ENCODE results near the gene CNST.
"Not testable (repeated sequence)": the region's sequence is repeated elsewhere in the genome, so short reads cannot be mapped to it uniquely, and the experiment has no call there.

The CNST gene

DNA sequence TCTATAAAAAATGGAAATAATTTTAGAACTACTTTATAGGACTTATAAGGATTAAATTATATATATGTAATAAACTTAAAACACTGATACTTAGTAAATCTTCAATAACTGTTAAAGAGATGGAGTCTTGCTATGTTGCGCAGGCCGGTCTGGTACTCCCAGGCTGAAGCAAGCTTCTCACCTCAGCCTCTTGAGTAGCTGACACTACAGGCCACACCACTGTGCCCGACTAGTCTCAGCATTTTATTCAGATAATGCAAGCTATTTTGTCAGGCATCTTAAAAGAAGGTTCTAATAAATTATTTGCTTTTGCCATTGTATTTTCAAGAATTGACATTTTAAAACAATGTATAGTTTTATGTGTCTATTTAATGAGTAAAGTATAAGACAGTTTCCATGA is 20.8 kb downstream of the CNST start:
- no peak for DNase-seq

DNA sequence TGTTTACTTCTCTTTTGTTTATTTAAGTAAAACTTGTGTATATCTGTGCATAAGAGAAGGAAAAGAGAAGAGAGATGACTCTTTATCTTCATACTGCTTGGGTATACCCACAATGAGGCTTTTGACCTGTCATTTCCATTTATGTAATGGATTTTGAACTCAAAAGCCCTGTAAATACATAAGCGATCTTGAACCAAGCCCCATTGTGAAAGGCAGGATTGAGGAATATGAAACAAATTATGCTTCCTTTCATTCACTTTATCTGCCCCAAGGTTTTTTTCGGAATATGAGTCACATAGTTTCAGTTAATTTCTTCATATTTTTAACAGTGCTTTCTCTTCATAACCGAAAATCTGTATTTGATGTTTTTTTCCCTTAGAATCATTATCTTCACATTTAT is 21.4 kb downstream of the CNST start:
- DNase-seq: no peak

DNA sequence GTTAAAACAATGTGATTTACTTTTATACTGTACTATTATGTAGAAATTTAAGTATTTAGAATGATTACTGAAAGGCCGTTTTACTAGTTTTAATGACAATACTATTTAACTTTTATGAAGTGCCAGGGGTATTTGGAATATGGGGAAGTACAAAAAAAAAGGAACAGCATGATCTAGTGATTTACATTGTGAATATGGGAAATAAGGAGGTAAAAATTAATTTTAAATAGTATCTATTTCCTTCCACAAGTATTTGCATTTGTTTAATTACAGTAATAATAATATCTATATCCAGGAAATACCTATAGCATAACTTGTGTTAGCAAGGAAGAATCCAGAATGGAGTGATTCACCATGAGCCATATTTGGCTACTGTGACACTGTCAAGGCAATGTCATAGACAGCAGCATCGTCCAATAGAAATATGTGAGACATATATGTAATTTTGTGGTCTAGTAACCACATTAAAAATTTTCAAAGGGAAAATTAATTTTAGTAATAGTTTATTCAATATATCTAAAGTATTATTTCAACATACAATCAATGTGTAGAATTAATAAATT is 22.0 kb downstream of the CNST start:
- DNase-seq: no peak

DNA sequence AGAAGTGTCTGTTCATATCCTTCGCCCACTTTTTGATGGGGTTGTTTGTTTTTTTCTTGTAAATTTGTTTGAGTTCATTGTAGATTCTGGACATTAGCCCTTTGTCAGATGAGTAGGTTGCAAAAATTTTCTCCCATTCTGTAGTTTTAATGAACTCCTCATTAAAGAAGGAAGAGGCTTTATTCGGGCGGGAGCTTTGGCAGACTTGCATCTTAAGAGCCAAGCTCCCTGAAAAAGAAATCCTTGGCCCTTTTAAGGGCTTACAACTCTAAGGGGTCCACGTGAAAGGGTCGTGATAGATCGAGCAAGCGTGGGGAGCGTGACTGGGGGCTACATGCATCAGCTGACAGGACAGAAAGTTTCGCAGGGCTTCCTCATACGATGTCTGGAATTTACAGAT is 23.7 kb downstream of the CNST start:
- not testable (repeated sequence) for DNase-seq

DNA sequence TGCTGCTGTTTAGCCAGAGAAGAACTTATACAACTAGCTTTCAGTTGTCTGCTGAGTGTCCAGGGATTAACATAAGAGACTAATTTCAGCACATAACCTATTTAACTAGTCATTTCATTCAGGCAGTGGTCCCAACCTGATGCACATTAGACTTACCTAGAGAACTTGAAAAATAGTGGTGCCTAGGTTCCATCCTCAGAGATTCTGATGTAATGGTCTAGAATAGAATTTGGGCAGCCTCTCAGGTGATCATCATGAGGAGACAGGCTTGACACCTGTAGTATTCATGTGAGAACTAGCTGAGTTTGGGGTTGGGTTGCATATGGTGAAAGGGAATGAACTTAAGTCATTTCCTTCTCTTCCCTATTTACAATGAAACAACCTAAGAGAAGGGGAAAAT is 24.8 kb downstream of the CNST start:
- DNase-seq: no peak

DNA sequence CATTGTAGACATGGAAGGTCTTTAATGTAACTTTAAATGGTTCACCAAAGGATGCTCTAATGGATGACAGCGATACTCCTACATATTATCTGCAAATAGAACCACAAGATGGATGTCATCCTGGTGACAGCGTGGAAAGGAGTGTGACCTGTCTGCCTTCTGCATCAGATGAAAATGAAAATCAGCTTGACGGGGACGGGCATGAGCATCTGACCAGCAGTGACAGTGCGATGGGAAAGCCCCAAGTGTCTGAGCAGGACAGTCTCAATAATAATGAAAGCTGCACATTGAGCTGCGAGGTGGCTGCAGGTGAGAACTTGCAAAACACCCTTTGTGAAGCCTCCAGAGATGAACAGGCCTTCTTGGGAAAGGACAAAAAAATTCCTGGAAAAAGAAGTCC is 25.2 kb downstream of the CNST start:
- no peak for DNase-seq

DNA sequence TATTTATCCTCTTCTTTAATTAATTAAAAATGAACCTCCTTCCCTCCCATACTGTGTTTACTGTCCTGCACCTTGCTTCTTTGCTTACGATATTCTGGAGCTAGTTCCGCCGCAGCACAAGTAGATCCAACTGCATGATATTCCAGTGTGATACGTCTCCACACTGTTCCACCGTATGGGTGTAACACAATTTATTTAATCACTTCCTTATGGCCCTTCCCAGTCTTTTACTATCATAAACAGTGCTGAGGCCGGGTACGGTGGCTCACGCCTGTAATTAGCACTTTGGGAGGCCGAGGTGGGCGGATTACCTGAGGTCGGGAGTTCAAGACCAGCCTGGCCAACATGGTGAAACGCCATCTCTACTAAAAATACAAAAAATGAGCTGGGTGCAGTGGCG is 25.7 kb downstream of the CNST start:
- DNase-seq: no peak

DNA sequence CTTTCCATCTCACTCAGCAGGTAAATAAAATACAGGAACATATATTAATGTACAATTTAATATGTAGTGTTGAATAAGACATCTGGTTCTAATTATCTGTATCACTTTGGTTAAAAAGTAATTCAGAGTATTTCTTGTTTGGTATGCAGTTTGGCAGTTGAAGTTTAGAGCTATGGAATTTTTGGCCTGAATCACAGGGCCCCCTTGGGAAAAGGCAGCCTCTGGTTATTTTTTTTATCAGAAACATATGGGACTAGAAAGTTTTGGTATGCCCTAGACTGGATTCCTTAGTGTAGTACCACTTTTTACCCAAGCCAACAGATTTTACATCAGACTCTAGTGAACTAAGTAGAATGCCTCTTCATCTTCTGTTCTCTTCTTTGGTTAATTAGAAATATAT is 26.4 kb downstream of the CNST start:
- DNase-seq: no peak

DNA sequence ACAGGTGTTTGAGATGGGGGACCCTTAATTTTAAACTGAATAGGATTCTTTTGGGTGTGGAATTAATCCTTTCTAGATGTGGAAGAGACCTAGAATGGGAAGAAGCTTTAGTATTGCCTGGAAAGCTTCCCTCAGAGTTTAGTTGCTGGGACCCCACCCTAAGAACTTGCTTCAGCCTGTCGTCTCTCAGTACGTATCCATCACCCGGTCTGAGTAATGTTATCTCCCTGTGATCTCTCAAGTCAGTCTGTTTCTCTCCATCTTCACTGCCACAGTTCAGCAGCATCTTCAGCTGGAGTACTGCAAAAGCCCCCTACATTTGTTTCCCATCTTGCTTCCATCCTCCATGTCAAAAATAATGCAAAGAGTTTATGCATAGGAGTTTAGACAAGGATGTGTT is 28.9 kb downstream of the CNST start:
- DNase-seq: no peak

DNA sequence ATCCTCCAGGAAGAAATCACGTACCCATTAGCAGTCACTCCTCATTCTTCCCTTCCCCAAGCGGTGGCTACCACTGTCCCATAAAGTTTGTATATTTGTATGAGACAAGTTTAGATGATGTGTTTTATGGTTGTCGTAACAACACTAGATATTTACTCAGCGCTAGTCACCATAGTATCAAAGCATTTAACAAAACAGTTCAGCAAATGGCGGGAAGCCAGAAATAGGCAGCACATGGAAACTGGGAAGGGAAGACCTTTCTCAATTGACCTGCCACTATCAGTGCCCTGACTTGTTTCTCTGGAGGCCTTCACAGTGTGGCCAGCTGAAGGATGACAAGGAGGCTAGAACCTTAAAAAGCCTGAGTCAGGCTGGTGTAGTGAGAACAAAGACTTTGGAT is 31.1 kb downstream of the CNST start:
- no peak for DNase-seq

DNA sequence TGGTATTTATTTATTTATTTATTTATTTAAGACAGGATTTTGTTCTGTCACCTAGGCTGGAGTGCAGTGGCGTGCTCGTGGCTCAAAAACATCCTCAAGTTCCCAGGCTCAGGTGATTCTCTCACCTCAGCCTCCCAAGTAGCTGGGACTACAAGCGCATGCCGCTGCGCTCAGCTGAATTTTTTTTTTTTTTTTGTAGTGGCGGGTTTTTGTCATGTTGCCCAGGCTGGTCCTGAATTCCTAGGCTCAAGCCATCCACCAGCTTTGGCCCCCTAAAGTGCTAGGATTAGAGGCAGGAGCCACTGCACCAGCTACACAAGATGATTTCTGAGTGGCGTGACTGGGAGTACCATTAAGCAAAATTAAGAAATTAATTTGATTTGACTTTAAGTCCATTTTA is 31.7 kb downstream of the CNST start:
- DNase-seq: no peak

DNA sequence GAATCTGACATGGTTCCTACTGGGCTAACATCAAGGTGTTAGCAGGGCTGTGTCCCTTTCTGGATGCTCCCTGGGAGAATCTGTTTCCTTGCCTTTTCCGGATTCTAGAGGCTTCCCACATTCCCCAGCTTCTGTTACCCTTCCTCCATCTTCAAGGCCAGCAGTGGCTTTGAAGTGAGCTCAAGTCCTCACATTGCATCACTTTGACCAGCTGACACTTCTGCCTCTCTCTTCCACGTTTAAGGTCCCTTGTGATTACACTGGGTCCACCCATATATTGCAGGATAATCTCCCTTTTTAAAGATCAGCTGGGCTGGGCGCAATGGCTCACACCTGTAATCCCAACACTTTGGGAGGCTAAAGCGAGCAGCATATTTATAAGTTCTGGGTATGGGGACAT is 33.1 kb downstream of the CNST start:
- no peak for DNase-seq

DNA sequence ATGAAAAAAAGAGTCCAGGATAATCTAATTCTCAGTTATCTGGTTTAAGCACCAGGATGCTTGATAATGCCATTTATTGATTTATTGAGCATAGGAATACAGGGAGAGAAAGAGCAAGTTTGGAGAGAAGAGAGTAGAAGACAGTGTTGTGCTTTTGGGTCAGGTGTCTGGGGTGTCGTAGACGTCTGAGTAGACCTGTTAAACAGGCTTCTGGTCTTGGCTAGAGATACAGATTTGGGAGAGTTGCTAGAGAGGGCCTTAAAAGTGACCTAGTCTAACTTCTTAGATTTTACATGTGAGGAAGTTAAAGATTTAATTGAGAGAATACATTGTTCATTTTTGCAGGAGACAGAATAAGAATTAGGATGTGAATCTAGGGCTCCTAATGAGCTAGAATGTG is 34.3 kb downstream of the CNST start:
- no peak for DNase-seq

DNA sequence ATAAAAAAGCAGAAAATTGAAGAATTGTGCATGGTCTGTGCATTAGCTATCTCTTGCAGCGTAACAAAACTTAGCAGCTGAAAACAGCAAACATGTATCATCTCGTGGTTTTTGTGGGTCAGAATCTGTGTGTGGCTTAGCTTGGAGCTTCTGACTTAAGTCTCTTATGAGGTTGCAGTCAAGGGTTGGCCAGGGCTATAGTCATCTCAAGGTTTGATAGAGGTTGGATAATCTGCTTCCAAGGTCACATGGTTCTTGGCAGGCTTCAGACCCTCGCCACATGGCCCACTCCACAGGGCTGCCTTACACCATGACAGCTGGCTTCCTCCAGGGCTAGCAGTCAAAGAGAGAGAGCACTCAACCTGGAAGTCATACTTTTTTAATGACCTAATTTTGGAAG is 35.9 kb downstream of the CNST start:
- no peak for DNase-seq

DNA sequence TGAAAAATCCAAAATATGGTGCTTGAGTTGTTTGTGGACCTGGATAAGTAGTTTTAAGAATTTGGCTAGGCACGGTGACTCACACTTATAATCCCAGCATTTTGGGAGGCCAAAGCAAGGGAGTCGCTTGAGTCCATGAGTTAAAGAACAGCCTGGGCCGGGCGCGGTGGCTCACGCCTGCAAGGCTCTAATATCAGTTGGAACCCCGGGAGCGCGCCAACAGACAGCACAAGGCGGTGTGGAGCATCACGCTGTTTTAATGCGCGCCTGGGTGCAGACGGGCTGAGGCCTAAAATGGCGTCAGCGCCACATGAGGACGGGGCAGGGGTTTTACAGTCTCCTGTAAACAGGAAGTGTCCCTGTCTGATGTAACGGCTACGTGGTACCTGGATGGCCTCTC is 39.0 kb downstream of the CNST start:
- not testable (repeated sequence) for DNase-seq

DNA sequence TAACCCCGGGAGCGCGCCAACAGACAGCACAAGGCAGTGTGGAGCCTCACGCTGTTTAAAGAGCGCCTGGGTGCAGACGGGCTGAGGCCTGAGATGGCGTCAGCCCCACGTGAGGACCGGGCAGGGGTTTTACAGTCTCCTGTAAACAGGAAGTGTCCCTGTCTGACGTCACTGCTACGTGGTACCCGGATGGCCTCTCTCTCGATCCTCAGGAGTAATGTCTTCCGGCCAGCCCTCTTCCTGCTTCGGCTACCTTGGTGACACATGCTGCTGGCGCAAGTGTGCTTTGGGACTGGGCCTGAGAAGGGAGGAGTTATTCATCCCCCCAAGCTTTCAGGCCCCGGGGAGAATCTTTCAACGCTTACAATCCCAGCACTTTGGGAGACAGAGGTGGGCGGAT is 41.2 kb downstream of the CNST start:
- no peak for DNase-seq

DNA sequence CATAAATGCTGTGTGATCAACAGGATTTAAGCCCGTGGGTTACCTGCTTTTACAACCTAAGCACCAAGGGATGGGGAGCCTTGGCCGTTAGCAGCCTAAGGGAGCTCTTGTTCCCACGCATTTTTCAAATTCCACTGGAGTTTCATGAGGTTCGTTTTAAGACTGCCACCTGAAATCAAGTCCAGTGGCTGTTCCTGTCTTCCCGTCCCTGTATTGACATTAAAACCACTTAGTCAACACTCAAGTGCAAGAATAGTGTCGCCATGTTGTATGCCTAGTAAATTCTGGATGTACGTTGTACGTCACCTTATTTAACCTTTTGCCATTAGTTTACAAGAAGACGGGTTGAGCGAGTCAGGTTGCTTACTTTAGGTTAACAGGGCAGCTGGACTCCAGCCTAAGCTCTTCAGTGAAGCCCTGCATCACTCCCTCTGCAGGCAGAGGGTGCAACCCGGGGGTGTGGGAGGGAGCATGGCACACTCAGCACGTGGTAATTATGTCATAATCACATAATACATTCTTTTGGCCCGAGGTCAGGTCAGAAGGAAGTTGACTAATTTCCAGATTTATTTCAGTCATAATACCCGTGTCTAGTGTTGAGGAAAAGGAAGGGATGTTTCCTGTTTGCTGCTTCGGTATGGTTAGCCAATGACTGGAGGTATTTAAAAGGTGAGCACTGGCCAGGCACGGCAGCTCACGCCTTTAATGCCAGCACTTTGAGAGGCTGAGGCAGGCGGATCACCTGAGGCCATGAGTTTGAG is 42.5 kb downstream of the CNST start:
- peak; percentile 57 for DNase-seq

DNA sequence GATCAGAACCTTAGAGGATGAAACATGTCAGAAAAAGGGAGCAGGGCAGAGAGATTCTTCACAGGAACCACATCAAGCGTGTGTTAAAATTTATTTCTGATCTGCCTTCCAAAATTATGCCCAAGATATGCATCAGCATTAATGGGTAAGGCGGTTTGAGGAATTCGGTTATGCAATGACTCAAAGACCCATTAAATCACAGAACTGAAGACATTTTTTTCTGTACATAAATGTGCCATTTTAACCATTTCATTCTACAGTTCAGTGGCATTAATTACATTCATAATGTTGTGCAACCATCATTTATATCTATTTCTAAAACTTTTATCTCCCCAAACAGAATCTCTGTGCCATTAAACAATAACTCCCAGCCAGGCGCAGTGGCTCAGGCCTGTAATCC is 43.4 kb downstream of the CNST start:
- DNase-seq: no peak

DNA sequence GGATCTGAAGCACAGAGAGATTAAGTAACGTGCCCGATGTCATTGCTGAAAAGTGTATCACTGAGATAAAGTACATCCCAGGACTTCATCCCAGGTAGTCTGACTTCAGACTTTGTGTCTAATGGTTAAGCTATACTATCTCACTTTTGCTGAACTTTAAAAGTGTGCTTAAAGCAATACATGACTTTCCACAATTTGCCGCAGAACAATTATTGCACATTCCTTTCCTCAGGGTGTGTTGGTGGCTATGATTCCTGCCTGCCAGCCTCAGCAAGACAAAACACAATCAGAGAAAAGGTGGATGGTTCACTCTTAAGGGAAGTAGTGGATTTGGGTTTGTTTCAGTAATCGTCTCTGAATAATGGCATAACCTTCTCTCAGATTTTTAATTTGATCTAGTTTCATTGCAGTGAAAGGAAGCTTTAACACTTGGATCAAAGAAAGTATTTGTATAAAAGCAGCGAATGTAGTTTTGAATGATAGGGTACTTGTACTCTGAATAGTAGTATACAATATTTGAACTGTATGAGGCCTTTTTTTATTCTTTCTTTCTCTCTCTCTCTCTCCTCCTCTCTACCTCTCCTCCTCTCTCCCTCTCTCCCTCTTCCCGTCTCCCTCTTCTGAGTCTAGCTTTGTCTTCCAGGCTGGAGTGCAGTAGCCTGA is 47.0 kb downstream of the CNST start:
- no peak for DNase-seq

DNA sequence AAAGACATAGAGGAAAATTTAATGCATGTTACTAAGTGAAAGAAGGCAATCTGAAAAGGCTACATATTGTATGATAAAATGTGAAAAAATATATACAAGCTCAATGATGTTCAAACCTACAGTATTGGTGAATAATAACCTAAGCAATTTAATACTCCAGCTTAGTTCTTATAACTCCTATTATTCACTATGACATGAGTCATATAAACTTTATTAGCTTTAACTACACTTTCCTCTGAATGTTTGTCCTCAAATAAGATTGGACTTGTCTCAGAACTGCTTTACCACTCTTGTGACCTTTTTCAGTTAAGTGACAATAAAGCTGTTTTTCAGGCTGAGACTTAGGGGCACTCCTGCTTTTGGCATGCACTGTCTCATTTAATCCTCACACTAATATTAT is 50.9 kb downstream of the CNST start:
- no peak for DNase-seq

DNA sequence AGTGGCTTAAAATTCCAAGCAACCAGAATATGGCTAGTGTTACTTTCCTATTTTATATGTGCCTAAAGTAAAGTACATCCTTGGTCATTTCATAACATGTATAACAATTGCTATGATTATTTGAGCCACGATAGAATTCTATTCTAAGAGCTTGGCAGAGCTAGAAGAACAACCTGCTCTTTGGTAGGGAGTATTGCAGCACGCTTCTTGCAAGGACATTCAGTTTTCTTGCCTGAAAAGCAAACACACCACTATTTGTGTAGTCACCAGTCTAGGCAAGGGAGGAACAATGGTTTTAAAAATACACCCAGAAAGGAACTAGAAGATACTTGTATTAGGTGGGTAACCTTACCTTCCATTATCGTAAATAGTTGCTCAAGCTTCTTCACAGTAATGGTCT is 51.5 kb downstream of the CNST start:
- DNase-seq: no peak

DNA sequence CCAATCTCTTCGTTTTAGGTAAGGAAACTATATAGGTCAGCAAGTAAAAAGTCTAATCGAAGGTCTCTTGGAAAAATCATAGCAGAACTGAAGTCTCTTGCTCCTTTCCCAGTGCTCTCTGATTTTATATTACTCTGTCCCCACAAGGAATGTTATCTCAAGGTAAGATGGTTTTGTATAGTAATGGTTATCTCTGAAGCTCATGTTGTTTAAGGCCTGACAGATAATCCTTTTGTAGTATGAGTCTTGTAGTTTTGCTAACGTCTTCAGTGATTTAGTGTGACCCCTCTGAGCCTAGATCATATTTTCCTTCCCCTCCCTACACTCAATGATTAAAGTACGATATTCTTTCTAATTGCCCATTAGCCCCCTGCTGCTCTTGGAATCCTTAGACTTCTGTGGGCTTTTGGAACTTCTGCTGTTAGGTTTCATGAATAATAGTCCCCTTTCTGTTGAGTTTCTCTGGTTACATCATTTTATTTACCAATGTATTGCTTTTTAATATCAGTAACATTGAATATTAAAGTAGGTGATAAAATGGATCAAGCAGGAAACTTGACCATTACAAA is 52.1 kb downstream of the CNST start:
- no peak for DNase-seq

DNA sequence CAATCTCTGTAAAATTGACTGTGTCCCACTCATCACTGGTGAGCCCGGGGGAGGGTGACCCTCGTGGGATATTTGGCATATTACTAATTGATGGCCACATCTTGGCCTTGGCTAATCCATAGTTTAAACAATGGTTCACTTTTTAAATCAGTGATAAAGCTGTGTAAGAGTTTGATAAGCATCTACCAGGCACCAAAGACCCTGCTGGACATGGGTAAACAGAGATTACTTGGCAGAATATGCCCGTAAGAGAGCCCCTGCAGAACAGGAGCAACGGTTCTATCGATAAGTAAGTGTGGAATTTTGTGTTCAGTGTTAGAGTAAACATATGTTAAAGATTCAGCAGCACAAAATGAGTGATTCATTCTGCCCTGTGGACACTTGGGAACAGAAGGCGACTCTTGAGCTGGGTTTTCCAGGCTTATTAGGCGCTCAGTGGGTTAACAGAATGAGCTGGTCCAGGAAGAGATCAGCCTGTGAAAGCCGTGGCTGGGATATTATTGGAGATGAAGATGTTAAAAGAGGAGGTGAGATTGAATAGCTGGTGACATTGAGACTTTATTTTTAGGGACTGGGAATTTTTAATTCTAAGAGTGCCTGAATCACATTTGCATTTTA is 55.9 kb downstream of the CNST start:
- DNase-seq: no peak

DNA sequence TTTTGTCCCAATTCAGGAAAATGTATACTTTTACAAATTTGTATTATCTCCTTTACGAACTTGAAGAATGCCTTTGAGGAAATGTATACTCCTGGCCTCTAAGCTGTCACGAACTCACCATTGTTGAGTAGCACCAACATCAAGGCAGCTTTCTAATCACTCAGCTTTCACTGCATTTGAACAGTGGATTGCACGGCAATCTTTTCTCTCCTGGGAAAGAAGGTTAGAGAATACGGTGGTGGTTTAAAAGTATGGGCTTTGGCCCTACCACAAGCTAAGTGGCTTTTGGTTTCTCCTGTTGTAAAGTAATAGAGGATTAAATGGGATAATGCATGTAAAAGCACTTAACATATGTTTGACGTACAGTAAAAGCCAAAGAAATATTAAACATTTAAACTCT is 57.8 kb downstream of the CNST start:
- DNase-seq: no peak

Data from NCI-H146 (cell line).